Activated B cell treated with CpG ODN at 0.5 μM for 24 hours (primary cell): ENCODE data around the gene BTBD9. TPM values are rescaled to one million over a fixed set of nuclear protein-coding genes. Genes with fewer than 3 reads are reported as not detected.
"Not testable (repeated sequence)": the region's sequence is repeated elsewhere in the genome, so short reads cannot be mapped to it uniquely, and the experiment has no call there.

Experiments used
- ATAC-seq: fragments of 200-7000 bp; cut with Tn5 transposase; one replicate; pipeline ENCODE4 v1.10.0; 2021; ENCODE audit warnings: low read depth, mild to moderate bottlenecking, moderate library complexity
- CTCF ChIA-PET: fragments of 350-600 bp; sonication (Branson Sonifier 250); formaldehyde crosslinking; loops from one replicate; lab custom pipeline; 2021; ENCODE audit warnings: antibody characterized with exemption; lab: Charles Lee
- POLR2A ChIA-PET: fragments of 350-600 bp; sonication (Branson Sonifier 250); formaldehyde crosslinking; loops from one replicate; lab custom pipeline; 2021; ENCODE audit warnings: antibody characterized with exemption; lab: Charles Lee
- DNase-seq: peaks from one replicate; pipeline ENCODE4 v3.0.0; 2022
- H3K27ac Mint-ChIP-seq: one replicate; pipeline ENCODE4 v1.8.0; 2020; ENCODE audit warnings: mixed read lengths
- H3K27me3 Mint-ChIP-seq: one replicate; pipeline ENCODE4 v1.8.0; 2021; ENCODE audit warnings: mixed read lengths
- H3K36me3 Mint-ChIP-seq: one replicate; pipeline ENCODE4 v1.8.0; 2021; ENCODE audit warnings: low read depth, mixed read lengths
- H3K4me1 Mint-ChIP-seq: one replicate; pipeline ENCODE4 v1.8.0; 2021; ENCODE audit warnings: mixed read lengths
- H3K4me3 Mint-ChIP-seq: one replicate; pipeline ENCODE4 v1.8.0; 2020; ENCODE audit warnings: mild to moderate bottlenecking, mixed read lengths
- H3K9me3 Mint-ChIP-seq: one replicate; pipeline ENCODE4 v1.8.0; 2020; ENCODE audit warnings: mixed read lengths
- CTCF ChIP-seq: fragments of 200-600 bp; IDR thresholded peaks from one replicate; pipeline ENCODE4 v1.8.0; 2022; ENCODE audit warnings: antibody characterized with exemption, mild to moderate bottlenecking
- intact Hi-C: fragments of 100-400 bp; cut with micrococcal nuclease; formaldehyde crosslinking; loops from one replicate; pipeline ENCODE4 v1.15.1; 2024
- total RNA-seq: library from RNA; stranded (reverse); gene quantifications from 2 replicates; pipeline ENCODE4 v1.2.3, GENCODE V29; 2022

Gene BTBD9
- total RNA-seq, 1 donor from 2014 or later: 25.7 TPM

GRCh38 chr6:38136547-38136946 is 503.2 kb downstream of the BTBD9 start:
- no peaks in the 10 kb centered on the region for H3K27me3 Mint-ChIP-seq
- ATAC-seq: no peak
- TF ChIP-seq CTCF: no peak
- intact Hi-C loops: no loop called here
- POLR2A ChIA-PET: no interaction called here
- no peak overlapping the region for H3K27ac Mint-ChIP-seq
- no peaks in the 10 kb centered on the region for H3K9me3 Mint-ChIP-seq
- DNase-seq: no peak
- no peaks in the 10 kb centered on the region for H3K4me1 Mint-ChIP-seq
- H3K4me3 Mint-ChIP-seq: no peak overlapping the region
- H3K36me3 Mint-ChIP-seq: peaks cover 53% of the 10 kb centered on the region
- CTCF ChIA-PET: no interaction called here

DNA sequence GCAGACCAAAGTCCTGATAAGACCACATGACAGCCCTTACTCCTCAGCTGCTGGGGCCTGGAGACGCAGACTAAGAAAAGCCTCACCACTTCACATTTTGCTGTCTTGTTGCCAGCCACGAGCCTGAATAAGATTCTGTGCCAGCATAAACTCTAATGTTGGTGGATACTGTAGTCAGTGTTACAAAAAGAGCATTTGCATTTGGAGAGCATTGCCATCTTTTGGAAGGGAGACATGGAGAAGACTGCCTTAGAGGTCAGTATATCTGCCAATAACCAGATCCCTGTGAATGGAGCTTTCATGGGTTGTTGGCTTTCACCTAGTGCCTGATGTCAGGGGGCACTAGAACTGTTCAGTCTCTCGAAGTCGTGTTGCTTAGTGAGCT is 505.0 kb downstream of the BTBD9 start:
- Mint-ChIP-seq H3K27ac (no peak overlapping the region), H3K36me3 (peaks cover 51% of the 10 kb centered on the region), H3K27me3 (no peaks in the 10 kb centered on the region), H3K4me3 (no peak overlapping the region), H3K4me1 (no peaks in the 10 kb centered on the region), H3K9me3 (peaks cover 2% of the 10 kb centered on the region)
- DNase-seq: no peak
- no peak for ATAC-seq
- intact Hi-C loops: no loop called here
- POLR2A ChIA-PET: no interaction called here
- TF ChIP-seq CTCF: no peak
- CTCF ChIA-PET: no interaction called here

GRCh38 chr6:38133932-38134703 is 505.6 kb downstream of the BTBD9 start:
- POLR2A ChIA-PET: no interaction called here
- ATAC-seq (no peak), DNase-seq (no peak)
- Mint-ChIP-seq H3K36me3 (peaks cover 51% of the 10 kb centered on the region), H3K4me1 (peaks cover 2% of the 10 kb centered on the region), H3K27ac (no peak overlapping the region), H3K9me3 (peaks cover 6% of the 10 kb centered on the region), H3K4me3 (no peak overlapping the region), H3K27me3 (no peaks in the 10 kb centered on the region)
- TF ChIP-seq CTCF: no peak
- intact Hi-C loops: no loop called here
- CTCF ChIA-PET: no interaction called here

- DNase-seq (no peak), ATAC-seq (no peak)
- no peaks in the 10 kb centered on the region for H3K27me3 Mint-ChIP-seq
- no peak overlapping the region for H3K4me3 Mint-ChIP-seq
- H3K36me3 Mint-ChIP-seq: peaks cover 58% of the 10 kb centered on the region
- intact Hi-C loops: no loop called here
- no peak for TF ChIP-seq CTCF
- ChIA-PET POLR2A (no interaction called here), CTCF (no interaction called here)
- peaks cover 2% of the 10 kb centered on the region for H3K4me1 Mint-ChIP-seq
- no peak overlapping the region for H3K27ac Mint-ChIP-seq
- H3K9me3 Mint-ChIP-seq: peaks cover 6% of the 10 kb centered on the region
Observed at GRCh38 chr6:38131527-38131965, 508.2 kb downstream of the BTBD9 start.

DNA sequence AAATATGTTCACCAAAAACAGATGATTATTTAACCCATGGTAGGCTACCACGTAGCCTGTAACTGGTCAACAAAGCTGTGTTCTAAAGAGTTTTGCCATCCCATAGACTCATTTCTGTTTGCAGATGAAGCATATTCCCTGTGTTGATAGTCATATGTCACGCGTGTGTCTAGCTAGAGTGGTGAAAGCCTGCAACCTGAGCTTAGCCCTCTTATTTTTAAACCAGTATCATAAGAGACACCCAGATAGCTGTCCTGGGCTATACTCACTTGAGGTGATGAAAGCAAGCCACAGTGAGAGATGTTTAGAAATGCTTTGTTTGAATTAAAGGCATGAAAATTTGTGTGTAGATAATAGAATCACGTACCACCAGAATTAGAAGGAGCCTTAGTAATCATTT is 512.4 kb downstream of the BTBD9 start:
- ChIA-PET POLR2A (no interaction called here), CTCF (no interaction called here)
- Mint-ChIP-seq H3K9me3 (peaks cover 6% of the 10 kb centered on the region), H3K4me1 (peaks cover 2% of the 10 kb centered on the region), H3K27me3 (no peaks in the 10 kb centered on the region), H3K27ac (no peak overlapping the region), H3K4me3 (no peak overlapping the region), H3K36me3 (peaks cover 57% of the 10 kb centered on the region)
- intact Hi-C loops: loop anchor here (10.0 kb wide), 1 partner anchor 332 kb away; no protein-coding TSS in a partner anchor
- DNase-seq (no peak), ATAC-seq (no peak)
- no peak for TF ChIP-seq CTCF

DNA sequence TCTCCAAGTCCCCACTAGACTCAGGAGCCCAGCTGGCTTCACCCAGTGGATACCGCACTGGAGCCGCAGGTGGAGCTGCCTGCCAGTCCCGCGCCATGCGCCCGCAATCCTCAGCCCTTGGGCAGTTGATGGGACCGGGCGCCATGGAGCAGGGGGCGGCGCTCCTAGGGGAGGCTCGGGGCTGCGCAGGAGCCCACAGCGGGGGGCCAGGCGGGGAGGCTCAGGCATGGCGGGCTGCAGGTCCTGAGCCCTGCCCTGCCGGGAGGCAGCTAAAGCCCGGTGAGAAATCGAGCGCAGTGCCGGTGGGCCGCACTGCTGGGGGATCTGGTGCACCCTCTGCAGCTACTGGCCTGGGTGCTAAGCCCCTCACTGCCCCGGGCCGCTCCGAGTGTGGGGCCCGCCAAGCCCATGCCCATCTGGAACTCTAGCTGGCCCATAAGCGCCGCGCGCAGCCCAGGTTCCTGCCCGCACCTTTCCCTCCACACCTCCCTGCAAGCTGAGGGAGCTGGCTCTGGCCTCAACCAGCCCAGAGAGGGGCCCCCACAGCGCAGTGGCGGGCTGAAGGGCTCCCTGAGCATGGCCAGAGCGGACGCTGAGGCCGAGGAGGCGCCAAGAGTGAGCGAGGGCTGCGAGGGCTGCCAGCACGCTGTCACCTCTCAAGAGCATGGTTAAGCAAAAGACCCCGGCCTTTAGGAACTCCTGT is 515.4 kb downstream of the BTBD9 start:
- H3K27ac Mint-ChIP-seq, H3K4me3 Mint-ChIP-seq, CTCF ChIA-PET, H3K27me3 Mint-ChIP-seq, DNase-seq, H3K4me1 Mint-ChIP-seq, POLR2A ChIA-PET, ATAC-seq, H3K9me3 Mint-ChIP-seq: not testable (repeated sequence)
- H3K36me3 Mint-ChIP-seq: peaks cover 72% of the 10 kb centered on the region
- intact Hi-C loops: loop anchor here (10.0 kb wide), 1 partner anchor 330 kb away; no protein-coding TSS in a partner anchor
